ENCODE results near the gene SFMBT2.

Gene SFMBT2

DNA sequence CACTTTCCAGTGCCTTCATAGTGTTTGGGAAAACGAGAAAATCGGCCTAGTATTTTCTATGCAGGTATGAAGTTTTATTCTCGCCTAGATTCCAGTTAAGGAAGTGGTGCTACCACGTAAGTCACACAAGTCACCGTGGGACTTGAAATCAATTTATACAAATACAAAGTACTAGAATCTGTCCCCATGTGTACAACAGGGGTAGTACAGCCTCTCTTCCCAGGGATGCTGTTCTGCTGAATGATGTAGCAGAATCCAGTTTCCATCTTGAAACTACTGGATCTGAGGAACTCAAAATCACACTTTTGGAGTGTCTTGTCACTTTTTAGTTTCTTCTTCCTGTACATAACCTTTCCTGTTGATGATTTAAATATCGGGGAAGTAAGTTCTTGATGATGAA, 129.4 kb downstream of the SFMBT2 start:
- H3K4me3 ChIP-seq = no peak overlapping the region
- no peak for TF ChIP-seq FOXP2 (optimal IDR thresholded peaks at IDR 0.05; ENCODE audit: control extremely low read depth, extremely low read length, insufficient read depth)
- no peak for TF ChIP-seq POLR2AphosphoS5 (IDR thresholded peaks at IDR 0.05; ENCODE audit: borderline replicate concordance, low read depth, low read length)
- TF ChIP-seq EZH2 (IDR thresholded peaks at IDR 0.05) = no peak
- DNase-seq (ENCODE audit: low read depth, low spot score) = no peak
- no peak overlapping the region for H3K9ac ChIP-seq (ENCODE audit: insufficient read length)
- no peak overlapping the region for H3K27ac ChIP-seq
- H3K36me3 ChIP-seq (ENCODE audit: insufficient read depth, low read length) = no peaks in the 10 kb centered on the region
- no peaks in the 10 kb centered on the region for H3K9me3 ChIP-seq (ENCODE audit: low read depth, low read length)

DNA sequence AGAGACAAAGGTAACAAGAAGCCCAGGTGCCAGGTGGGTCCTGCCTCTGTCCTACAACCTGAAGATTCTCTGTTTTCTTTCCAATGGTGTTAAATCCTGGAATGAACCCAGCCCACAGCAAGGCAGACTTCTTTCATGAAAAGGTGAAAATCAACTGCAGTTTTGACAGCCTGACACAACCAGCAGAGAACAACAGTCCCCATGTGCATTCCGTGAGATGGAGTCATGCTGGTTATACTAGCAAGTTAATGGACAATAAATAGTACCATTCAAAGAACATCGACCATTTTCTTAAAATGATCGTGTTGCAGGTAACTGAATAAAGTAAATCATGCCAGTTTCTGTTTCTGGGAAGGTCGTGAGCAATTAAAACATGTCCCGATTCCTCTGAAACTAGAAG, 131.5 kb downstream of the SFMBT2 start:
- H3K9me3 ChIP-seq (ENCODE audit: low read depth, low read length) = no peaks in the 10 kb centered on the region
- no peak overlapping the region for H3K9ac ChIP-seq (ENCODE audit: insufficient read length)
- no peaks in the 10 kb centered on the region for H3K36me3 ChIP-seq (ENCODE audit: insufficient read depth, low read length)
- no peak for DNase-seq (ENCODE audit: low read depth, low spot score)
- no peak overlapping the region for H3K4me3 ChIP-seq
- H3K27ac ChIP-seq = no peak overlapping the region
- TF ChIP-seq FOXP2 (optimal IDR thresholded peaks at IDR 0.05; ENCODE audit: control extremely low read depth, extremely low read length, insufficient read depth) (no peak), EZH2 (IDR thresholded peaks at IDR 0.05) (no peak), POLR2AphosphoS5 (IDR thresholded peaks at IDR 0.05; ENCODE audit: borderline replicate concordance, low read depth, low read length) (no peak)

- no peaks in the 10 kb centered on the region for H3K36me3 ChIP-seq (ENCODE audit: insufficient read depth, low read length)
- H3K9ac ChIP-seq (ENCODE audit: insufficient read length) = no peak overlapping the region
- TF ChIP-seq EZH2 (IDR thresholded peaks at IDR 0.05) (no peak), FOXP2 (optimal IDR thresholded peaks at IDR 0.05; ENCODE audit: control extremely low read depth, extremely low read length, insufficient read depth) (no peak), POLR2AphosphoS5 (IDR thresholded peaks at IDR 0.05; ENCODE audit: borderline replicate concordance, low read depth, low read length) (no peak)
- no peak for DNase-seq (ENCODE audit: low read depth, low spot score)
- H3K9me3 ChIP-seq (ENCODE audit: low read depth, low read length) = no peaks in the 10 kb centered on the region
- no peak overlapping the region for H3K27ac ChIP-seq
- H3K4me3 ChIP-seq = no peak overlapping the region
These were observed 133.0 kb downstream of the SFMBT2 start for GRCh38 chr10:7277867-7278266.

DNA sequence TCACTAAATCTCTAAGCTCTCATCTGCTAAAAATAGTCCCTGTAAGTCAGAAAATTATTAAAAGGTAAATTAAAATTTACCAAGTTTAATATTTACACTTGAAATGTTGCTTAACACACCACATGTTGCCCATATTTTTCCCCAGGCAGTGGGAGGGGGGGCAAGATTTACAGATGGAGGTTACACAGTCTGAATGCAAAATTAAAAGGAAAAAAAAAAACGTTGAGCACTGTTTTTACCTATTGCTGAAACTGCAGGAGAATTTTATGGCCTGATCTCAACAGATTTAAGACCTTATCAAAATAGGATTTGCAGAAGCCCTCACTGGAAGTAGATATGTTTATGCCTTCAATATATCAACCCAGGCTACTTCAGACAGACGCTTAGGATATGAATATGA, 133.4 kb downstream of the SFMBT2 start:
- Histone ChIP-seq H3K9me3 (ENCODE audit: low read depth, low read length) (no peaks in the 10 kb centered on the region), H3K27ac (no peak overlapping the region), H3K9ac (ENCODE audit: insufficient read length) (no peak overlapping the region), H3K4me3 (no peak overlapping the region), H3K36me3 (ENCODE audit: insufficient read depth, low read length) (no peaks in the 10 kb centered on the region)
- TF ChIP-seq FOXP2 (optimal IDR thresholded peaks at IDR 0.05; ENCODE audit: control extremely low read depth, extremely low read length, insufficient read depth) = no peak
- no peak for TF ChIP-seq EZH2 (IDR thresholded peaks at IDR 0.05)
- no peak for TF ChIP-seq POLR2AphosphoS5 (IDR thresholded peaks at IDR 0.05; ENCODE audit: borderline replicate concordance, low read depth, low read length)
- DNase-seq (ENCODE audit: low read depth, low spot score) = no peak

DNA sequence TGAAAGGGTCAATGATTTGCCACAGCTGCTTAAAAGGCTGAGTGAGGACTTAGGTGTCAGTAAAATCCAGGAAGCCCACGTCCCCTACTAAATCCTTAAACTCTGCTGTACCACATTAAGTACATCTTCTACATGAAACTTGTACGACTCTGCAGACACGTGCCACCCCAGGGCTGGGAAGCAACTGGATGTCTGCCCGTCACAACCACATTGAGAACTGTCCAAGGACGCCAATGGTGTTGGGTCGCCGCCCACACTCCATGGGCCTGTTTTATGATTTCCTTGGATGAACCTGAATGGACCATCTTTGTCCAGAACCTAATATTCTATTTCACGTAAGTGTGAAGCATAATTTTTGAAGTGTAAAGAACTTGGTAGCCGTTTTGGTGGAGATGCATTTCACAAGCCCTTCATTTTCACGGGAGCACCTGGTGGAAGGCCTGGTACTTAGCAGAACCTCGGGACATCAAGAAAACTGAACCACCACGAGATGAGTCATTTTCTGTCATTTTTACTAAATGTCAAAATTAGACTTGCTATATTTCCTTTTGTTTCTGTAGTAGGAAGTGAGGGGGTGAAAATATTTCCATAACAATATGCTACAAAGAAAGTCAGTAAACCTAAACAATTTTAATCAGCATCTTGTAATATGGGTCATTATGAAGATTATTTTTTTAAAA, 134.9 kb downstream of the SFMBT2 start:
- no peak for TF ChIP-seq EZH2 (IDR thresholded peaks at IDR 0.05)
- TF ChIP-seq FOXP2 (optimal IDR thresholded peaks at IDR 0.05; ENCODE audit: control extremely low read depth, extremely low read length, insufficient read depth) = no peak
- no peak for TF ChIP-seq POLR2AphosphoS5 (IDR thresholded peaks at IDR 0.05; ENCODE audit: borderline replicate concordance, low read depth, low read length)

DNA sequence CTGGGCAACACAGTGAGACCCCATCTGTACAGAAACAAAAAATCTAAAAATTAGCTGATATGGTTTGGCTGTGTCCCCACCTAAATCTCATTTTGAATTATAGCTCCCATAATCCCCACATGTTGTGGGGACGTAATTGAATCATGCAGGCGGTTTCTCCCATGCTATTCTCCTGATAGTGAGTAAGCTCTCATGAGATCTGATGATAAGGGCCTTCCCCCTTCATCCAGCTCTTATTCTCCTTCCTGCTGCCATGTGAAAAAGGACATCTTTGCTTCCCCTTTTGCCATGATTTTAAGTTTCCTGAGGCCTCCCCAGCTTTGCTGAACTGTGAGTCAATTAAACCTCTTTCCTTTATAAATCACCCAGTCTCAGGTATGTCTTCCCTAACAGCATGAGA, 136.5 kb downstream of the SFMBT2 start:
- no peak for DNase-seq (ENCODE audit: low read depth, low spot score)
- TF ChIP-seq FOXP2 (optimal IDR thresholded peaks at IDR 0.05; ENCODE audit: control extremely low read depth, extremely low read length, insufficient read depth) (no peak), POLR2AphosphoS5 (IDR thresholded peaks at IDR 0.05; ENCODE audit: borderline replicate concordance, low read depth, low read length) (no peak), EZH2 (IDR thresholded peaks at IDR 0.05) (no peak)
- Histone ChIP-seq H3K4me3 (no peak overlapping the region), H3K36me3 (ENCODE audit: insufficient read depth, low read length) (no peaks in the 10 kb centered on the region), H3K9me3 (ENCODE audit: low read depth, low read length) (no peaks in the 10 kb centered on the region), H3K9ac (ENCODE audit: insufficient read length) (no peak overlapping the region), H3K27ac (no peak overlapping the region)

More for the DNA sequence above, 134.9 kb downstream of the SFMBT2 start:
- H3K36me3 ChIP-seq (ENCODE audit: insufficient read depth, low read length) = no peaks in the 10 kb centered on the region
- H3K9ac ChIP-seq (ENCODE audit: insufficient read length) = no peak overlapping the region
- no peak overlapping the region for H3K27ac ChIP-seq
- no peak overlapping the region for H3K4me3 ChIP-seq
- no peaks in the 10 kb centered on the region for H3K9me3 ChIP-seq (ENCODE audit: low read depth, low read length)
- no peak for DNase-seq (ENCODE audit: low read depth, low spot score)

- no peak for DNase-seq (ENCODE audit: low read depth, low spot score)
- no peaks in the 10 kb centered on the region for H3K36me3 ChIP-seq (ENCODE audit: insufficient read depth, low read length)
- TF ChIP-seq EZH2 (IDR thresholded peaks at IDR 0.05) (no peak), POLR2AphosphoS5 (IDR thresholded peaks at IDR 0.05; ENCODE audit: borderline replicate concordance, low read depth, low read length) (no peak), FOXP2 (optimal IDR thresholded peaks at IDR 0.05; ENCODE audit: control extremely low read depth, extremely low read length, insufficient read depth) (no peak)
- H3K4me3 ChIP-seq = no peak overlapping the region
- no peak overlapping the region for H3K27ac ChIP-seq
- no peak overlapping the region for H3K9ac ChIP-seq (ENCODE audit: insufficient read length)
- no peaks in the 10 kb centered on the region for H3K9me3 ChIP-seq (ENCODE audit: low read depth, low read length)
These were observed 138.8 kb downstream of the SFMBT2 start for GRCh38 chr10:7272008-7272407.

- H3K27ac ChIP-seq = no peak overlapping the region
- no peak overlapping the region for H3K4me3 ChIP-seq
- H3K36me3 ChIP-seq (ENCODE audit: insufficient read depth, low read length) = no peaks in the 10 kb centered on the region
- TF ChIP-seq FOXP2 (optimal IDR thresholded peaks at IDR 0.05; ENCODE audit: control extremely low read depth, extremely low read length, insufficient read depth) = no peak
- no peak for TF ChIP-seq POLR2AphosphoS5 (IDR thresholded peaks at IDR 0.05; ENCODE audit: borderline replicate concordance, low read depth, low read length)
- TF ChIP-seq EZH2 (IDR thresholded peaks at IDR 0.05) = no peak
- no peak overlapping the region for H3K9ac ChIP-seq (ENCODE audit: insufficient read length)
- no peak for DNase-seq (ENCODE audit: low read depth, low spot score)
- no peaks in the 10 kb centered on the region for H3K9me3 ChIP-seq (ENCODE audit: low read depth, low read length)
These were observed 140.8 kb downstream of the SFMBT2 start for GRCh38 chr10:7269988-7270387.

GRCh38 chr10:7267142-7267541, 143.7 kb downstream of the SFMBT2 start:
- no peak for DNase-seq (ENCODE audit: low read depth, low spot score)
- no peaks in the 10 kb centered on the region for H3K9me3 ChIP-seq (ENCODE audit: low read depth, low read length)
- H3K36me3 ChIP-seq (ENCODE audit: insufficient read depth, low read length) = no peaks in the 10 kb centered on the region
- H3K4me3 ChIP-seq = no peak overlapping the region
- H3K9ac ChIP-seq (ENCODE audit: insufficient read length) = no peak overlapping the region
- H3K27ac ChIP-seq = no peak overlapping the region
- no peak for TF ChIP-seq FOXP2 (optimal IDR thresholded peaks at IDR 0.05; ENCODE audit: control extremely low read depth, extremely low read length, insufficient read depth)
- TF ChIP-seq POLR2AphosphoS5 (IDR thresholded peaks at IDR 0.05; ENCODE audit: borderline replicate concordance, low read depth, low read length) = no peak
- no peak for TF ChIP-seq EZH2 (IDR thresholded peaks at IDR 0.05)

Data from SK-N-MC (cell line).